Naive thymus-derived CD4-positive, alpha-beta T cell (primary cell): Measurements from ENCODE around the gene VSTM5. TPM values are rescaled to one million over a fixed set of nuclear protein-coding genes. Genes with fewer than 3 reads are reported as not detected.
"Not testable (repeated sequence)": the region's sequence is repeated elsewhere in the genome, so short reads cannot be mapped to it uniquely, and the experiment has no call there.

Source experiments
- ATAC-seq: fragments of 150-1000 bp; cut with Tn5 transposase; 2 replicates; pipeline ENCODE4 v1.10.0; 2021; ENCODE audit warnings: mild to moderate bottlenecking, moderate library complexity
- CTCF ChIA-PET: fragments of 350-600 bp; sonication (Branson Sonifier 250); formaldehyde crosslinking; loops from one replicate; lab custom pipeline; 2021; ENCODE audit warnings: antibody characterized with exemption; lab: Charles Lee
- POLR2A ChIA-PET: fragments of 350-600 bp; sonication (Branson Sonifier 250); formaldehyde crosslinking; loops from one replicate; lab custom pipeline; 2021; ENCODE audit warnings: antibody characterized with exemption, inconsistent platforms; lab: Charles Lee
- DNase-seq, 9 donors: peaks; one replicate each; pipeline versions ENCODE4 v3.0.0 to v3.0.0-alpha.2; 2020 to 2022; ENCODE audit warnings: mixed read lengths in 1 of 9
- H3K27ac ChIP-seq: one replicate; pipeline ENCODE4 v1.7.0; 2013; ENCODE audit warnings: mild to moderate bottlenecking, low read depth, low read length, moderate library complexity
- H3K27me3 ChIP-seq, 2 donors: one replicate each; pipeline ENCODE4 v1.7.0; 2013; ENCODE audit warnings: low read length in 2 of 2, mild to moderate bottlenecking in 2 of 2, moderate library complexity in 2 of 2; ENCODE audit not compliant: control insufficient read depth in 2 of 2, insufficient read depth in 2 of 2
- H3K36me3 ChIP-seq, 3 experiments: 1 replicate in 2 of 3; 2 replicates in 1 of 3; pipeline ENCODE4 v1.7.0; 2013; ENCODE audit warnings: low read length in 3 of 3, mild to moderate bottlenecking in 3 of 3, moderate library complexity in 1 of 3; ENCODE audit not compliant: insufficient read depth in 3 of 3, control insufficient read depth in 2 of 3
- H3K4me1 ChIP-seq, 2 donors: one replicate each; pipeline ENCODE4 v1.7.0; 2013; ENCODE audit warnings: low read length in 2 of 2, mild to moderate bottlenecking in 2 of 2, moderate library complexity in 1 of 2; ENCODE audit not compliant: control insufficient read depth in 2 of 2, insufficient read depth in 2 of 2
- H3K4me3 ChIP-seq: 2 replicates; pipeline ENCODE4 v1.7.0; 2013; ENCODE audit warnings: mild to moderate bottlenecking, low read length
- H3K9me3 ChIP-seq, 3 experiments: 1 replicate in 2 of 3; 2 replicates in 1 of 3; pipeline ENCODE4 v1.7.0; 2013; ENCODE audit warnings: low read length in 3 of 3; ENCODE audit not compliant: control insufficient read depth in 2 of 3
- H3K27ac Mint-ChIP-seq, 9 donors: one replicate each; pipeline ENCODE4 v1.8.0; 2020 to 2022; ENCODE audit warnings: mixed read lengths in 9 of 9, mild to moderate bottlenecking in 8 of 9, moderate library complexity in 5 of 9, inconsistent platforms in 2 of 9
- H3K27me3 Mint-ChIP-seq, 5 donors: one replicate each; pipeline ENCODE4 v1.8.0; 2021 to 2022; ENCODE audit warnings: mixed read lengths in 5 of 5, mild to moderate bottlenecking in 1 of 5
- H3K36me3 Mint-ChIP-seq, 5 donors: one replicate each; pipeline ENCODE4 v1.8.0; 2020 to 2022; ENCODE audit warnings: mixed read lengths in 5 of 5, mild to moderate bottlenecking in 3 of 5, inconsistent platforms in 1 of 5
- H3K4me1 Mint-ChIP-seq, 7 donors: one replicate each; pipeline ENCODE4 v1.8.0; 2020 to 2022; ENCODE audit warnings: mixed read lengths in 7 of 7, mild to moderate bottlenecking in 3 of 7, inconsistent platforms in 1 of 7
- H3K4me3 Mint-ChIP-seq, 10 donors: one replicate each; pipeline ENCODE4 v1.8.0; 2020 to 2022; ENCODE audit warnings: mild to moderate bottlenecking in 10 of 10, mixed read lengths in 10 of 10, moderate library complexity in 6 of 10, inconsistent platforms in 2 of 10
- H3K9me3 Mint-ChIP-seq, 11 donors: one replicate each; pipeline ENCODE4 v1.8.0; 2020 to 2022; ENCODE audit warnings: mixed read lengths in 11 of 11, mild to moderate bottlenecking in 4 of 11, inconsistent platforms in 1 of 11, moderate library complexity in 1 of 11
- intact Hi-C, 2 donors: fragments of 100-400 bp; cut with micrococcal nuclease; formaldehyde crosslinking; loops; one replicate each; pipeline ENCODE4 v1.15.1; 2023
- polyA plus RNA-seq, 2 donors: library from polyadenylated mRNA; unstranded; fragments of 300-500 nt; fragmentation: Illumina TruSeq; gene quantifications; one replicate each; pipeline ENCODE4 v1.2.3, GENCODE V29; 2021
- total RNA-seq, 6 experiments: library from RNA in 5 of 6; stranded (reverse) in 5 of 6; gene quantifications; 1 replicate in 5 of 6; 2 replicates in 1 of 6; pipeline ENCODE4 v1.2.3 and lab custom pipeline; 2021 to 2026

The VSTM5 gene
- total and polyA plus RNA-seq, 7 experiments from 2014 or later = not detected

DNA sequence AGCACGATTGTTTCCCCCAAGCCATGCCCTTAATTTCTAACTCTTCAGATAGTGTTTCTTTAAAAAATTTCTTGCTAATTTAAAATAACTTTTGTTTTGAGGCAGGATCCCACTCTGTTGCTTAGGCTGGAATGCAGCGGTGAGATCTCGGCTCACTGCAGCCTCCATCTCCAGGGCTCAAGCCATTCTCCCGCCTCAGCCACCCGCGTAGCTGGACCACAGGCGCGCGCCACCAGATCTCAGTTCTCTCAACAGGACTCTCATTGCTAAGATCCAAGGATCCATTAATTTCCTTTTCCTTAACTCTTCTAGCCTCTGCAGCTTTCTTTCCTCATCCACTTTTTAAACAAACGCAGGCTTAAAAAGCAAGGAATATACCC, 66.7 kb downstream of the VSTM5 start:
- peak overlapping the region; percentile 93 to 100 (median 96) for H3K4me3 Mint-ChIP-seq
- peaks cover 22 to 37% of the 10 kb centered on the region in 2 donors for H3K4me1 ChIP-seq
- peak; percentile 21 for ATAC-seq
- intact Hi-C loops = loop anchor here (1.0 to 10.0 kb wide), 16 partner anchors 15 to 1306 kb away; partner anchors contain the start of genes ANKRD49 (in 2 of the 2), C11orf54 (in 2 of the 2), CEP295 (in 2 of the 2) and CWC15 (in 2 of the 2)
- CTCF ChIA-PET = interaction anchor here (0.9 to 1.2 kb wide), 4 partner anchors 42 to 122 kb away, joined by 3 to 8 read pairs (median 4); partner anchors contain the start of genes C11orf54, CEP295 and TAF1D
- H3K27ac ChIP-seq = peak overlapping the region; percentile 94
- H3K36me3 ChIP-seq = peaks cover 0 to 9% (median 2%) of the 10 kb centered on the region in 3 experiments
- no peaks in the 10 kb centered on the region for H3K27me3 Mint-ChIP-seq
- peaks cover 34 to 52% (median 45%) of the 10 kb centered on the region in 7 donors for H3K4me1 Mint-ChIP-seq
- peaks cover 4 to 16% (median 6%) of the 10 kb centered on the region in 5 donors for H3K36me3 Mint-ChIP-seq
- peaks cover 0 to 2% (median 0%) of the 10 kb centered on the region in 11 donors for H3K9me3 Mint-ChIP-seq
- peak overlapping the region; percentile 81 to 97 (median 93) for H3K27ac Mint-ChIP-seq
- H3K9me3 ChIP-seq = no peaks in the 10 kb centered on the region
- DNase-seq = no peak
- H3K4me3 ChIP-seq = peak overlapping the region; percentile 77
- no peaks in the 10 kb centered on the region for H3K27me3 ChIP-seq
- POLR2A ChIA-PET = interaction anchor here (0.9 to 4.6 kb wide), 9 partner anchors 24 to 1306 kb away, joined by 3 to 96 read pairs (median 4); partner anchors contain the start of genes C11orf54, ENDOD1, PANX1 and SLC36A4

DNA sequence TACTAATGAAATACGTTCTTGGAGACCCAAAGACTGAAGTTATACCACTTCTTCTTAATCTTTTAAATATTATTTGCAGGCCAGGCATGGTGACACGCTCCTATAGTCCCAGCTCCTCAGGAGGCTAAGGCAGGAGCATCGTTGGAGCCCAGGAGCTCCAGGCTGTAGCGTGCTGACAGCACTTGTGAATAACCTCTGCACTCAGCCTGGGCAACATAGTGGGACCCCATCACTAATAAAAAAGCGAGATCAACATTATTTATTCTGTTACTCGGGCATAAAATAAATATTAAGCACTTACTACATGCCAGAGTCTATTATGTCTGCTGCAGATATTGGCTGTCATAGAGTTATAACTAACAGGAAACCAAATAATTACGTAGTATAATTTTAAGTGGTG, 67.1 kb downstream of the VSTM5 start:
- Mint-ChIP-seq H3K27ac (peak overlapping the region in 8 of 9 donors; percentile 81 to 97 (median 93)), H3K4me3 (peak overlapping the region; percentile 93 to 100 (median 96)), H3K4me1 (peaks cover 34 to 49% (median 43%) of the 10 kb centered on the region in 7 donors), H3K36me3 (peaks cover 4 to 15% (median 6%) of the 10 kb centered on the region in 5 donors), H3K9me3 (peaks cover 0 to 5% (median 0%) of the 10 kb centered on the region in 11 donors), H3K27me3 (no peaks in the 10 kb centered on the region)
- Histone ChIP-seq H3K4me3 (peak overlapping the region; percentile 77), H3K27me3 (no peaks in the 10 kb centered on the region), H3K27ac (peak overlapping the region; percentile 94), H3K4me1 (peaks cover 22 to 37% of the 10 kb centered on the region in 2 donors), H3K9me3 (no peaks in the 10 kb centered on the region), H3K36me3 (peaks cover 0 to 7% (median 0%) of the 10 kb centered on the region in 3 experiments)
- ChIA-PET CTCF (interaction anchor here (1.2 kb wide), 1 partner anchor 42 kb away, joined by 8 read pairs; the partner anchor contains the start of genes C11orf54 and TAF1D), POLR2A (interaction anchor here (0.6 to 4.6 kb wide), 5 partner anchors 28 to 1151 kb away, joined by 3 to 96 read pairs (median 5); partner anchors contain the start of genes C11orf54, PANX1 and TAF1D)
- intact Hi-C loops = loop anchor here (5.0 to 10.0 kb wide), 5 partner anchors 241 to 1284 kb away; partner anchors contain the start of genes ANKRD49 (in 1 of the 2), CWC15 (in 1 of the 2), KDM4D (in 1 of the 2) and MRE11 (in 1 of the 2)
- ATAC-seq (no peak), DNase-seq (no peak)

DNA sequence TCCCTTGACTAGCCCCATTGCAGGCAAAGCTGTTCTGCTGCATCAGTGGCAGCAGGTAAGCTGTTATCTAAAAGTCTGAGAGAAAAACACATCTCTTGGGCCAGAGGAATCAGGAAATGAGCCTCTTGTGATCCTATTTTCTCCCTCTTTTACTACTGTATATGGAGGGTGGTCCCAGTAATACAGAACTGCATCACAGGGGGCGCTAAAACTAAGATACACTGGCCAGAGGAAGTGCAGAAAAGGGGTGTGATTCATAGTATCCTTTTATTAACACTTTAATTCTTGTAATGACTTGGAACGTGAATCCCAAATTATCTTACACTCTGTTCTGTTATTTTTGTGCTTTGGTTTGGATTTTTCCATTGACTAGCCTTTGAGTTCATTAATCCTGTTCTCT, 75.1 kb downstream of the VSTM5 start:
- Mint-ChIP-seq H3K4me3 (no peak overlapping the region), H3K4me1 (peaks cover 0 to 1% (median 0%) of the 10 kb centered on the region in 7 donors), H3K9me3 (peaks cover 0 to 14% (median 0%) of the 10 kb centered on the region in 11 donors), H3K27me3 (no peaks in the 10 kb centered on the region), H3K27ac (no peak overlapping the region), H3K36me3 (peaks cover 0 to 12% (median 0%) of the 10 kb centered on the region in 5 donors)
- Histone ChIP-seq H3K27me3 (no peaks in the 10 kb centered on the region), H3K4me3 (no peak overlapping the region), H3K36me3 (no peaks in the 10 kb centered on the region), H3K4me1 (no peaks in the 10 kb centered on the region), H3K27ac (no peak overlapping the region), H3K9me3 (no peaks in the 10 kb centered on the region)
- ChIA-PET CTCF (no interaction called here), POLR2A (no interaction called here)
- ATAC-seq (no peak), DNase-seq (no peak)
- intact Hi-C loops = no loop called here

DNA sequence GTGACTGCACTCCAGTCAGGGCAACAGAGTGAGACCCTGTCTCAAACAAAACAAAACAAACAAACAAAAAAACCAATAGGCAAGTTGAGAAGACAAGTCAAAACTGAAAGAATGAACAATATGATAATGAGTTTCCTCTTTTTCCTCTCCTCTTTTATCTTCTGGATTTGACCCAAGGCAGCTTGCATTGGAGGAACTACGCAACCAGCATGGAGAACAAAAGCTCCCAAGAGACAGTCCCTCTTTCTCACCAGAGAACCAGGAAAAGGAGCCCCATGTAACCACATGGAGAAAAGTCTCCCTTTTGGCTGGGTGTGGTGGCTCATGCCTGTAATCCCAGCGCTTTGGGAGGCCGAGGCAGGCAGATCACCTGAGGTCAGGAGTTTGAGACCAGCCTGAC, 75.9 kb downstream of the VSTM5 start:
- Mint-ChIP-seq H3K36me3 (peaks cover 0 to 11% (median 0%) of the 10 kb centered on the region in 5 donors), H3K9me3 (peaks cover 0 to 12% (median 0%) of the 10 kb centered on the region in 11 donors)
- H3K27me3 ChIP-seq, CTCF ChIA-PET, H3K4me3 ChIP-seq, H3K4me3 Mint-ChIP-seq, H3K4me1 ChIP-seq, H3K27ac ChIP-seq, H3K4me1 Mint-ChIP-seq, H3K9me3 ChIP-seq, DNase-seq, H3K27me3 Mint-ChIP-seq, H3K36me3 ChIP-seq, ATAC-seq, H3K27ac Mint-ChIP-seq, POLR2A ChIA-PET, intact Hi-C loops: not testable (repeated sequence)

DNA sequence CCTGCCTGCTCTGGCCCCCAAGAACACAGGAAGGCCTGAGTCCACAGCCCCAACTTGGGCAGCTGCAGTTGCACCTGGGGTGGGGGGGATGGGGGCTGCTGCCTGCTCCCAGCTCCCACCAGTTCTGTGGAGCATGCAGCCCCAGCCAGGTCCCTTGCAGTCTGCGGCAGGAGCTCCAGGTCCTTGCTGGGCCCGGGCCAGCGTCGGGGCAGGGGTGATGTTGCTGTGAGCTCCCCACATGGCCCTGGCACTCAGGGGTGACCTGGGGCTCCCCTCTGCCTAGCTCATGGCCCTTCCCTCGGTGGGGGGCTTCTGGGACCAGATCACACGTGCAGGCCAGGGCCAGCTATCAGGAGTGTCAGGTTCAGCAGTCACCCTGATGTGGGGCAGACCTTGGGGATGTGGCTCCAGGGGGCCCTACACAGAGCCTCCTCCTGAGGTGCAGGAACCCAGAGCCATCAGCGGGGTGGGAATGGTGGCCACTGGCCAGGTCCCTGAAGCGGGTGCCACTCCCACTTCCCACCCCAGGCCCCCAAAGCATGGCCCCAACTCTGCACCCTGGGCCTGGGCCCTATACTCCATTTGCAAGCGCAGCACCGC, 76.7 kb downstream of the VSTM5 start:
- no peak overlapping the region for H3K27ac Mint-ChIP-seq

DNA sequence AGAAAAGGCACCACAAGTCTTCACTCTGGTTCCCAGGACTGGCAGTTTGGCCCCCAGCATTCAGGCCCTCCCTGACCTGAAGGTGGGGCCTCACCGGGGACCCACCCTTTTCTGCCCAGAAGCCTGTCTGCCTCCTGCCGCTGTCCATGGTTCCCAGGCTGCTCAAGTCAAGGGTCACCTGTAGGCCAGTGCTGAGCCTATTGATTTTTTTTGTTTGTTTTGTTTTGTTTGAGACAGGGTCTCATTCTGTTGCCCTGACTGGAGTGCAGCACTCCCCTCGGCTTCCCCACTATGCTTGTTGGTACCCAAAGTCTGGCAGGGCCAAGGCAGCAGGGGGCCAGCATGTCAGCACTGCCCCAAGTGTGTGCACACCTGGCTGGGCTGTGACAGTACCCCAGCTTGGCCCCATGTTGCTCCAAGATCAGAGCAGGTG, 77.4 kb downstream of the VSTM5 start:
- peaks cover 0 to 11% (median 4%) of the 10 kb centered on the region in 5 donors for H3K36me3 Mint-ChIP-seq
- DNase-seq = no peak
- POLR2A ChIA-PET = no interaction called here
- Histone ChIP-seq H3K4me3 (no peak overlapping the region), H3K27me3 (no peaks in the 10 kb centered on the region), H3K36me3 (no peaks in the 10 kb centered on the region), H3K9me3 (no peaks in the 10 kb centered on the region), H3K27ac (no peak overlapping the region), H3K4me1 (no peaks in the 10 kb centered on the region)
- CTCF ChIA-PET = no interaction called here
- no peak overlapping the region for H3K27ac Mint-ChIP-seq
- H3K9me3 Mint-ChIP-seq = peaks cover 0 to 7% (median 0%) of the 10 kb centered on the region in 11 donors
- no peak overlapping the region for H3K4me3 Mint-ChIP-seq
- no peaks in the 10 kb centered on the region for H3K27me3 Mint-ChIP-seq
- intact Hi-C loops = no loop called here
- ATAC-seq = no peak
- H3K4me1 Mint-ChIP-seq = peaks cover 0 to 1% (median 0%) of the 10 kb centered on the region in 7 donors

More for the DNA sequence above, 76.7 kb downstream of the VSTM5 start:
- POLR2A ChIA-PET = no interaction called here
- Histone ChIP-seq H3K27me3 (no peaks in the 10 kb centered on the region), H3K27ac (no peak overlapping the region), H3K9me3 (no peaks in the 10 kb centered on the region), H3K4me1 (no peaks in the 10 kb centered on the region), H3K4me3 (no peak overlapping the region), H3K36me3 (no peaks in the 10 kb centered on the region)
- Mint-ChIP-seq H3K9me3 (peaks cover 0 to 11% (median 0%) of the 10 kb centered on the region in 11 donors), H3K4me3 (no peak overlapping the region), H3K4me1 (peaks cover 0 to 1% (median 0%) of the 10 kb centered on the region in 7 donors), H3K27me3 (no peaks in the 10 kb centered on the region), H3K36me3 (peaks cover 0 to 9% (median 0%) of the 10 kb centered on the region in 5 donors)
- intact Hi-C loops = no loop called here
- CTCF ChIA-PET = no interaction called here
- DNase-seq (no peak), ATAC-seq (no peak)
